ENCODE measurements around the gene EPHB6. TPM values are rescaled to one million over a fixed set of nuclear protein-coding genes. Genes with fewer than 3 reads are reported as not detected.

EPHB6 gene
- total RNA-seq, 2 donors from 2014 or later = 37.1 to 84.0 TPM

DNA sequence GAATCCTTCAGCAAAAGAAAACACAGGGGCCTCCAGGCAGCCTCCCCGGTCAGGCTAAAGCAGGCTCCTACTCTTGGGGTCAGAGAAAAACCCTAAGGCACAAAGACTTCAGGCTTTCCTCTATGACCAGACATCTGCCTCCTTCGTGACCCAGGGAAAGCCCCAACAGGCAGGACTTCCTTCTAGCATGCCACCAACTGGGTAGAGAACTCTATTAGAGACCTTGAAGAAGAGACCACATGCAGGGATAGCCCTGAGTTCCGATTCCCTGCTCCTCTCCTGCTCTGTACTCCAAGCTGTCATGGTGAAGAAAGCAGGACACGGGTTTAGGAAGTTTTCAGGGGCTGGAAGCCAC lies 29.4 kb downstream of the EPHB6 start:
- Histone ChIP-seq H3K27me3 (no peaks in the 10 kb centered on the region), H3K27ac (peak overlapping the region in 3 of 4 donors; percentile 73 to 79 (median 78)), H3K9me3 (no peaks in the 10 kb centered on the region), H3K4me1 (peaks cover 9% of the 10 kb centered on the region), H3K4me3 (no peak overlapping the region), H3K36me3 (replicated peaks in 1 of 2; ENCODE audit: insufficient read depth in 1 of 2, low read depth in 2 of 2) (no peaks in the 10 kb centered on the region)
- intact Hi-C loops (cut with DNase I) = no loop called here
- DNase-seq (no peak), ATAC-seq (no peak)
- 53 to 57% methylated on average over 4 of the region's 4 CpGs for WGBS, 2 donors
- TF ChIP-seq, protein P1, sequence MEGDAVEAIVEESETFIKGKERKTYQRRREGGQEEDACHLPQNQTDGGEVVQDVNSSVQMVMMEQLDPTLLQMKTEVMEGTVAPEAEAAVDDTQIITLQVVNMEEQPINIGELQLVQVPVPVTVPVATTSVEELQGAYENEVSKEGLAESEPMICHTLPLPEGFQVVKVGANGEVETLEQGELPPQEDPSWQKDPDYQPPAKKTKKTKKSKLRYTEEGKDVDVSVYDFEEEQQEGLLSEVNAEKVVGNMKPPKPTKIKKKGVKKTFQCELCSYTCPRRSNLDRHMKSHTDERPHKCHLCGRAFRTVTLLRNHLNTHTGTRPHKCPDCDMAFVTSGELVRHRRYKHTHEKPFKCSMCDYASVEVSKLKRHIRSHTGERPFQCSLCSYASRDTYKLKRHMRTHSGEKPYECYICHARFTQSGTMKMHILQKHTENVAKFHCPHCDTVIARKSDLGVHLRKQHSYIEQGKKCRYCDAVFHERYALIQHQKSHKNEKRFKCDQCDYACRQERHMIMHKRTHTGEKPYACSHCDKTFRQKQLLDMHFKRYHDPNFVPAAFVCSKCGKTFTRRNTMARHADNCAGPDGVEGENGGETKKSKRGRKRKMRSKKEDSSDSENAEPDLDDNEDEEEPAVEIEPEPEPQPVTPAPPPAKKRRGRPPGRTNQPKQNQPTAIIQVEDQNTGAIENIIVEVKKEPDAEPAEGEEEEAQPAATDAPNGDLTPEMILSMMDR (IDR thresholded peaks at IDR 0.05) = no peak
- peak in 1 of 3 donors; percentile 17 for TF ChIP-seq POLR2A (IDR thresholded peaks at IDR 0.05)

DNA sequence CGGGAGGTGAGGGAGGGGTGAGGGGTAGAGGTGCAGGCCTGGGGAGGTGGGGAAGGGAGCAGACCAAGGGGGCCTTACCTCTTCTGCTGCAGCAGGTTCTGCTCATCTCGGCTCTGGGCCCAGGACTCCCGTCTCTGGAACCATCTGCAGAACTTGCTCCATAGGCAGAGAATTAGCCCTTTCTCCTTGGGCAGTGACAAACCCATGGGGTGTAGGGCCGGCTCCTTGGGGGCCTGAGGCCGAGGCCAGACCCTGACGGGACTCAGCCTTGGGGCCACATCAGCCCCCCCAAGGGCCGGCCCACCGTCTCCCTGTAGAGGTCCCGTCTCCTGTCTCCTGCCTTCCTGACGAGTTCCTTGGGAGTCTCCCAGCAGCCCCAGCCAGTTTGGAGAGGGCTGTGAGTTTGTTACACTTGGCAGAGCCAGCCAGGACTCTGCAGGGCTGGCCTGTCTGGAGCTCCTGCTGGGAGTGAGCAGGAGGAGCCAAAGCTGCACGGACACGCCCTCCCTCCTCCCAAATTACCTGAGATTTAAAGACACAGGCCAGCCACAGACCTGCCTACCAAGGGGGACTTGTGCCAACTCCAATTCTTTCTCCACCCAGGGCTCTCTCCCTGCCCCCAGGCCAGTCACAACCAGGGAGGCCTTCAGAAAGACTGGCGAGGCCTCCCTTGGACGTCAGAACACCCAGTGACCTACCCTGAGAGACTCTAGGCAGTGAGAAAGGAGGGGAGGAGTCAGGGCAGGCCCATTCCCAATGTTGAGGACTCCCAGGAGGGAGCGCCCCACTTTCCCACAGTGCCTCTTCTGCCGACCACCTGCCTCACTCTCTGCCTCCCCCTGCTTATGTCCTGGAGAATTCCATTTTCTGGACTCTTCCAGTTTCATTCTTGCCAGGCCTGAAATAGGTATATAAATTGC lies 30.7 kb downstream of the EPHB6 start, which contains the start of gene TRPV6:
Gene TRPV6 (minus strand): TSS at position 435 of the 920 bp plus-strand sequence.
- no peaks in the 10 kb centered on the region for H3K36me3 ChIP-seq (replicated peaks in 1 of 2; ENCODE audit: insufficient read depth in 1 of 2, low read depth in 2 of 2)
- WGBS, 2 donors = 27 to 43% methylated on average over 9 to 16 of the region's 16 CpGs
- no peaks in the 10 kb centered on the region for H3K9me3 ChIP-seq
- H3K27me3 ChIP-seq = no peaks in the 10 kb centered on the region
- H3K4me1 ChIP-seq = peaks cover under 1% of the 10 kb centered on the region
- peak; percentile 79 to 91 (median 88) for DNase-seq
- TF ChIP-seq, protein P1 (IDR thresholded peaks at IDR 0.05) = peak in 1 of 7 experiments; percentile 2
- peak; percentile 64 to 89 (median 87) for TF ChIP-seq POLR2A (IDR thresholded peaks at IDR 0.05)
- H3K27ac ChIP-seq = peak within 1 kb of the TSS; percentile 40 to 79 (median 76)
- ATAC-seq = peak; percentile 86
- H3K4me3 ChIP-seq = peak within 1 kb of the TSS in 1 of 2 donors; percentile 21
- intact Hi-C loops (cut with DNase I) = no loop called here

DNA sequence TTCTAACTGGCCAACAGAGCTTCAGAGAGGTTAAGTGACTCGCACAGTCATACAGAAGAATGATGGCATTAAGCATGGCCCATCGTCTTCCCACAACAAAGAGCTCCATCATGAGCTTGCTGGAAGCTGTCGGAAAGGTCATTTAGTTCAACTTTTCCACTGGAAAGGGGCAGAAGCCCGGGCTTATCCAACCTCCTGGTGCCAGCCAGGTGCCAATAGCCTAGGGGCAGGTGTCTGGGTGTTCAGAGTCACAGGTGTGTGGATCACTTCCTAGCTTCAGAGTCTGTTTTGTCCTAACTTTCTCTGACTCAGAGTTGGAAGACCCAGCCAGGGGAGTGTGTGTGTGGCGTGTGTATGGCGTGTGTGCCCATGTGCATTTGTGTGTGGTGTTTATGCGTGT lies 32.0 kb downstream of the EPHB6 start:
- Histone ChIP-seq H3K9me3 (no peaks in the 10 kb centered on the region), H3K27me3 (no peaks in the 10 kb centered on the region), H3K36me3 (replicated peaks in 1 of 2; ENCODE audit: insufficient read depth in 1 of 2, low read depth in 2 of 2) (no peaks in the 10 kb centered on the region), H3K27ac (peak overlapping the region; percentile 25 to 79 (median 76)), H3K4me3 (no peak overlapping the region), H3K4me1 (no peaks in the 10 kb centered on the region)
- no peak for ATAC-seq
- intact Hi-C loops (cut with DNase I) = no loop called here
- no peak for DNase-seq
- TF ChIP-seq, protein P1 (IDR thresholded peaks at IDR 0.05) = no peak
- no peak for TF ChIP-seq POLR2A (IDR thresholded peaks at IDR 0.05)
- WGBS, 2 donors = 64 to 71% methylated on average over 7 of the region's 7 CpGs

DNA sequence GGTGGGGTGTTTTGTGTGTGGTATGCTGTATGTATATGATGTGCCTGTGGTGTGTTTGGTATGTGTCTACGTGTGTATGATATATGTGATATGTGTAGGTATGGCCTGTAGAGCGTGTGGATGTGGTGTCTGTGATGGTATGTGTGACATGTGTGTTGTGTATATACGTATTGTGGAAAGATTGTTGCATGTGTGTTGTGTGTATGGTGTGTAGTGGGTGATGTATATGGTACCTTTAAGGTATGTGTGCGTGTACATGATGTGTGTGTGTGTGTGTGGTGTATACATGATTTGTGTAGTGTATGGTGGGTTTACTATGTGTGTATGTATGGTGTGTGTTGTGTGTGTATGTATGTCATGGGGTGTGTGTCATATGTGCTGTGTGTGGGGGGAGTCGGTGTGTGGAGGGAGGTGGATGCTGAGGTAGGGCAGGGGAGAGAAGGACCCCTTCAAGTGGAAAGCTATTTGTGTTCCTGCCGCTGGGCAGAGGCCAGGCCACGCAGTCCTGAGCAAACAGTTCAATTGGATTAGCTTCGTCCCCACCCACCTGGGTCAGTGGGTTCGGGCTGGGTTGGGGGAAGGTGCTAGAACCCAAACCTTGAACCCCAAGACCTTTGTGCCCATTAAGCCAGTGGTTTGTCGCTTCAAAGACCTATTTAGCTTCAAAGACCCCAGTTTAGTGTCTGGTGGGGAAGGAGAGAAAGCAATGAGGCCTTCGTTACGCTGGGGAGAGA lies 32.6 kb downstream of the EPHB6 start:
- H3K27me3 ChIP-seq = no peaks in the 10 kb centered on the region
- no peaks in the 10 kb centered on the region for H3K36me3 ChIP-seq (replicated peaks in 1 of 2; ENCODE audit: insufficient read depth in 1 of 2, low read depth in 2 of 2)
- no peaks in the 10 kb centered on the region for H3K4me1 ChIP-seq
- DNase-seq (no peak), ATAC-seq (no peak)
- intact Hi-C loops (cut with DNase I) = no loop called here
- no peak for TF ChIP-seq POLR2A (IDR thresholded peaks at IDR 0.05)
- TF ChIP-seq, protein P1 (IDR thresholded peaks at IDR 0.05) = no peak
- no peaks in the 10 kb centered on the region for H3K9me3 ChIP-seq
- no peak overlapping the region for H3K4me3 ChIP-seq
- 75 to 80% methylated on average over 12 of the region's 12 CpGs for WGBS, 2 donors
- H3K27ac ChIP-seq = peak overlapping the region in 1 of 4 donors; percentile 25
